Hematopoietic multipotent progenitor cell treated with erythropoietin and hydrocortisone succinate and interleukin-3 and kit ligand, for 8 days (in vitro differentiated cells): Measurements from ENCODE around the gene ADAMTS18.
"Not testable (repeated sequence)": the region's sequence is repeated elsewhere in the genome, so short reads cannot be mapped to it uniquely, and the experiment has no call there.

Experiments
- DNase-seq: peaks from one replicate; pipeline ENCODE4 v3.0.0-alpha.2; 2015

The ADAMTS18 gene

GRCh38 chr16:77277141-77277540, 157.7 kb downstream of the ADAMTS18 start:
- DNase-seq, result no peak

DNA sequence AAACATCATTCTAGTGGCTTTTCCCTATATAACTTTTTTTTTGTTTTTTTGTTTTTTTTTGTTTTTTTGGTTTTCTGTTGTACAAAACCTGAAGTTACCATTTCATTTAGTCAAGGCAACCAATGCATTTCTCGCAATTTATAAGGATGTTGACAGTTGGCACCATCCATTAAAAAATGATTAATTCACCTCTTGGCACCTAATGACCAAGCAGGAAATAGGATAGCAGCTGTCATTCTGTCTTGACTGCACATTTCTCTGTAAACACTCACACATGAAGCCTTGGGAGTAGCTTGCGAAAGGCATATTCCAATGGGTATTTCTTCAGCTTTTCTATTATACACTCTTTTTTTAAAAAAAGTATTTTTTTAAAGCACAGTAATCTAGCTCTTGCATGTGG, 158.2 kb downstream of the ADAMTS18 start:
- no peak for DNase-seq

- DNase-seq, result not testable (repeated sequence)
Measured at GRCh38 chr16:77275303-77275702, 159.5 kb downstream of the ADAMTS18 start.

GRCh38 chr16:77273815-77274214, 161.0 kb downstream of the ADAMTS18 start:
- no peak for DNase-seq

DNA sequence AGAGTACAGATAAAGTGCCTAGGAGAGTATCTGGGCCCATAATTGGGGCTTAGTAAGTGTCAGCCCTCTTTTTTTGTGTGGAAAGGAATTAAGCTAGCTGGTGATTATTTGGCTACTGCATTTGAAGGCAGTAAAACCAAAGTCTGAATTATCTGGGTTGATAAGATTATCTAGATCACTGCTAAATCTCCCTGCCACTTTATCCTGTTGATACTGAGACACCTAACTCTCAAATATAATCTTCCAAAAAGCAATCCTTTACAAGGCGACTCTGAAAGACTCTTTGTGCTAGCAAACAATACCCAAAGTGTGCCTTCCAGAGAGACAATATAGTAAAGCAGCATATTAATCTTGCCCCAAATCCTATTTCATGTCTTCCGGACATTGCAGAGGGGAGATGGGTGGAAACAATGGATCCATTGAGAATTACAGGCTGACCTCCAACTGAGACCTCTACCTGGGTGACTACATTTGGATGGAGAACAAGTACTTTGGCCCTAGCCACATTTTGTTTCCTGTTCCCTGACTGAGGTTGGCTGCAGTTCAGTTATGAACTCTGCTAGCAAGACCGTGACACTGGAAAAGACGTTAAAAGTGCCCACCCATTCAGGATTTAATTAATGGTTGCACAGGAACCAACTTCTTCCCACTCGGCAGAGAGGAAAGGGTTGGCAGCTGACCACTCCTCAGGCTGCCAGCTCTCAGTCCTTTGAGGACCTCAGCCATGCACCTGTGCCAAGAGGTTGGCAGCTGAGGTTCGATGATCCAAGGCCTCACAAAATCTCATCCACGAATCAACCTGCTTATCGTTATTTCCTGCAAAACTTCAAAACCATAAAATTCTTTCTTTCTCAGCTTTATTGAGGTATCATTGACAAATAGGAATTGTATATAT, 163.1 kb downstream of the ADAMTS18 start:
- no peak for DNase-seq

DNA sequence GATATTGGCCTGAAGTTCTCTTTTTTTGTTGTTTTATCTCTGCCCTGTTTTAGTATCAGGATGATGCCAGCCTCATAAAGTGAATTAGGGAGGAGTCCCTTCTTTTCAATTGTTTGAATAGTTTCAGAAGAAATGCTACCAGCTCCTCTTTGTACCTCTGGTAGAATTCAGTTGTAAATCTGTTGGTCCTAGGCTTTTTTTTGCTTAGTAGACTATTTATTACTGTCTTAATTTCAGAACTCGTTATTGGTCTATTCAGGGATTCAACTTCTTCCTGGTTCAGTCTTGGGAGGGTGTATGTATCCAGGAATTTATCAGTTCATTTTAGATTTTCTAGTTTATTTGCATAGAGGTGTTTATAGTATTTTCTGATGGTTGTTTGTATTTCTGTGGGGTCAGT, 168.6 kb downstream of the ADAMTS18 start:
- DNase-seq, result not testable (repeated sequence)

DNA sequence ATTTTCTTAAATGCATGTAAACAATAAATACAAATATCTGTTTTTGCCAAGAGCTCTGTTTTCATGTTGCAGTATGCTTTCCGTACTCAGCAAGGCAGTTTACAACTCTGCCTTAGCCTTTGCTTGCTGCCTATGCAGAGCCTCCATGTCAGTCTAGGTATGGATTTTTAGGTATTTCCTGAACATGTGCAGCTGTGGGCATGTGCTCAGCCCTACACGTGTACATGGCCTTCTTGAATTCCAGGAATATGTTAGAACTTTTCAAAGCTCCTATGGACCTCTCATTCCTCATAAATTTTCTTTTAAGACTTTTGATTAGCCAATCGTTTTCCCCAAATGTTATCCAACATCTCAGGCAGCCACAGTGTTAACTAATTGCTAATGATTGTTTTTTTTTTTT, 171.9 kb downstream of the ADAMTS18 start:
- no peak for DNase-seq

GRCh38 chr16:77250400-77250799, 184.4 kb downstream of the ADAMTS18 start:
- DNase-seq, result no peak

DNA sequence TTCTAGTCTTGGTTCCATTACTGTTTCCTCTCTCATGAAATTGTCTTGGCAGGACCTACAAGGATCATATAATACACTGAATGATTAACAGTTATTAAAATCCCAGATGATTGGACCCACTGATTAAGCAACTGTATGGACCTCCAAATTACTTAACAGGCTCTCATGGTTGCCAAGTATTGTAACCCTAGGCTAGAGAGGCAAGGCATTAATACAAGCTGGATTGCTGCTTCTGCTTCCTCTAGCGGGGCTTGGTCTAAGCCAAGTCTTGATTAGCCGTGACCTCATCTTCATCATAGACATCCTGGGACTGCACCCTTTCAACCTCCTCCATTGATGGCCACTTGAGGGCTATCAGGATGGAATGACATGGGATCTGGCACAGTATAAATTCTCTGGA, 188.7 kb downstream of the ADAMTS18 start:
- DNase-seq, result no peak

- DNase-seq, result not testable (repeated sequence)
Measured at GRCh38 chr16:77242471-77242870, 192.4 kb downstream of the ADAMTS18 start.

- no peak for DNase-seq
Measured at GRCh38 chr16:77238593-77238992, 196.2 kb downstream of the ADAMTS18 start.

DNA sequence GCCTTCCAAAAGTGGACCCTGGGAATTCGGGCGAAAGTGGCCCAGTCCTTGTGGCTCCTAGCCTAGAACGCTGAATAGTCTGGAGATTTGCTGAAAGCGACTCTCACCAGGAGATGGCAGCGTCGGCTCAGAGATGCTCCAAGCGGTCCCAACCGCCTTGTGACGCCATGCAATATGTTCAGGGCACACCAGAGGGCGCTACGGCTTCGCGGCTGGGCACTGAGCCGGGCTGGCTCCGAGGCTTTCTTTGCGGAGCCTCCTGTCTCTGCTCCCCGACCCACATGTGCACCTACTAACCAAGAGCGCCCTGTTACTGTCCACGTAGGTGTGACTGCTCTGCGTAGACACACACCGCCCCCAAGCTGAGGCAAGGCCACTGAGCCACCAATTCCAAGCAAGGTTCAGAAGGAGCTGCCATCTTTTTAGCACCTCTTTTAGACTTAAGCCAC, 198.7 kb downstream of the ADAMTS18 start:
- DNase-seq, result peak; percentile 82

GRCh38 chr16:77234611-77235010, 200.2 kb downstream of the ADAMTS18 start:
- DNase-seq, result no peak

GRCh38 chr16:77233799-77234519, 200.9 kb downstream of the ADAMTS18 start:
- no peak for DNase-seq
